Epithelial cell of esophagus (primary cell): ENCODE results near the gene MTMR12.

Source experiments
- DNase-seq: peaks from one replicate; pipeline ENCODE4 v3.0.0; 2010; ENCODE audit warnings: low read depth
- H3K4me3 ChIP-seq: 2 replicates; pipeline ENCODE4 v1.5.1; 2011; ENCODE audit warnings: mild to moderate bottlenecking, low read length, control low read depth
- TF ChIP-seq, protein P1 (sequence below): IDR thresholded peaks from 2 replicates; pipeline ENCODE4 v1.5.1; 2011; ENCODE audit warnings: low read depth, mild to moderate bottlenecking, low read length, control low read depth, inconsistent platforms; ENCODE audit not compliant: insufficient read depth; ENCODE audit errors: missing control alignments

MTMR12 gene

DNA sequence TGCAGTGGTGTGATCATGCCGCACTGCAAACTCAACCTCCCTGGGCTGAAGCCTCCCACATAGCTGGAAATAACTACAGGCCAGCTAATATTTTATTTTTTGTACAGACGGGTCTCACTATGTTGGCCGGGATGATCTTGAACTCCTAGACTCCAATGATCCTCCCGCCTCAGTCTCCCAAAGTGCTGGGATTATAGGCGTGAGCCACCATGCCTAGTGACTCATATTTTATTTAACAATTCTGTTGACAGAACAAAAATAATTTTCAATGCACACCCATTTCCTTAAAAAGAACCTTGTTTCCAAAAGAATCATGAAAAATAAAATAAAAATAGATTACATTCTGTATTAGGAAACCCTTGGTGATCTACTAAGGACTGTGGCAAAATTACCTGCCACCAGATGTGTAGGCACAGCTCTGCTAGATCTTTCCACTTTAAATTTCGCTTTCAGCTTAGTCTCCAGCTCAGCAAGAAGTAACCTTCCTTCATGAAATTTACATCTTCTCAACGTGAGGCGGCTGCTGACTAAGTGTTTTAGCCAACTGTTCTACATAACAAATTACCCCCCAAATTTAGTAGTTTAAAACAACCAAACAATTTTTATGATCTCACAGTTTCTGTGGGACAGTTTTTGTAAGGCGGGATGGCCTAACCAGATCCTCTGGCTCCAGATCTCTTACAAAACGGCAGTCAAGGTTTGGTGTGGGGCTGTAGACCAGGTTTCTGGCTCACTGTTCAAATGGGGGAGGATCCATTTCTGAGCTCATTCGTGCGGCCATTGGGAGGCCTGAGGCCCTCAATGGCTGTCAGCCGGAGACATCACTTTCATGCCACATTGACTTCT is 106.0 kb downstream of the MTMR12 start:
- TF ChIP-seq, protein P1, sequence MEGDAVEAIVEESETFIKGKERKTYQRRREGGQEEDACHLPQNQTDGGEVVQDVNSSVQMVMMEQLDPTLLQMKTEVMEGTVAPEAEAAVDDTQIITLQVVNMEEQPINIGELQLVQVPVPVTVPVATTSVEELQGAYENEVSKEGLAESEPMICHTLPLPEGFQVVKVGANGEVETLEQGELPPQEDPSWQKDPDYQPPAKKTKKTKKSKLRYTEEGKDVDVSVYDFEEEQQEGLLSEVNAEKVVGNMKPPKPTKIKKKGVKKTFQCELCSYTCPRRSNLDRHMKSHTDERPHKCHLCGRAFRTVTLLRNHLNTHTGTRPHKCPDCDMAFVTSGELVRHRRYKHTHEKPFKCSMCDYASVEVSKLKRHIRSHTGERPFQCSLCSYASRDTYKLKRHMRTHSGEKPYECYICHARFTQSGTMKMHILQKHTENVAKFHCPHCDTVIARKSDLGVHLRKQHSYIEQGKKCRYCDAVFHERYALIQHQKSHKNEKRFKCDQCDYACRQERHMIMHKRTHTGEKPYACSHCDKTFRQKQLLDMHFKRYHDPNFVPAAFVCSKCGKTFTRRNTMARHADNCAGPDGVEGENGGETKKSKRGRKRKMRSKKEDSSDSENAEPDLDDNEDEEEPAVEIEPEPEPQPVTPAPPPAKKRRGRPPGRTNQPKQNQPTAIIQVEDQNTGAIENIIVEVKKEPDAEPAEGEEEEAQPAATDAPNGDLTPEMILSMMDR = no peak
- H3K4me3 ChIP-seq = no peak overlapping the region
- DNase-seq = no peak

DNA sequence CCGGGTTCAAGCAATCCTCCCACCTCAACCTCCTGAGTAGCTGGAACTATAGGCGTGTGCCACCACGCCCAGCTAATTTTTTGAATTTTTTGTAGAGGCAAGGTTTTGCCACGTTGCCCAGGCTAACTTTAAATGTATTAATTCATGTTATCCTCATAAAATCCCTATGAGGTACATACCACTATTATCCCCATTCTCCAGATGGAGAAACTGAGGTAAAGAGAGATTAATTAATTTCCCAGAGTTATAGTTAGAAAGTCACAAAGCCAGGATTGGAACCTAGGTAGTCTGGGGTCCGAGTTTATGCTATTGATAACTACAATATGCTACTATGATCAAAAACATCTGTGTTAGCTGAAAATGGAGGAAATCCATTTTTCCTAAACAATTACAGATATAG is 106.7 kb downstream of the MTMR12 start:
- DNase-seq = no peak
- TF ChIP-seq, protein P1 = no peak

DNA sequence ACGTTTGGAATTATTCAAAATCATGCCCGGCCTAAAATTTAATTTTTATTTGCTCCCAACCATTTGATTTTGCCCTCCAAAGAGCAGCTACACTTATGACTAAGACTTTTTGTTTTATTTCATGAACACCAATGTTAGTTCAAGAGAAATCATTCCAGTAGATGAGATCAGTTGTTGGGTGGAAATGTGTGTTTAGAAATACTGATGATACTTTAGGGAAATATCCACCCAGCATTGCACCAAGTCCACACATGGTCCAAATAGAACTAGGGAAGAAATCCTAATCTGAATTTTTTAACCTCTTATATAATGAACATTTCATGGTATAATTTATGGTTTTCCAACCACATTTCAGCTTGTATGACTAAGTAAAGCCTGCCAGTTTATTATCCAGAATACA is 110.3 kb downstream of the MTMR12 start:
- H3K4me3 ChIP-seq = no peak overlapping the region
- DNase-seq = no peak
- TF ChIP-seq, protein P1 = no peak

More for the DNA sequence above, 106.7 kb downstream of the MTMR12 start:
- no peak overlapping the region for H3K4me3 ChIP-seq

DNA sequence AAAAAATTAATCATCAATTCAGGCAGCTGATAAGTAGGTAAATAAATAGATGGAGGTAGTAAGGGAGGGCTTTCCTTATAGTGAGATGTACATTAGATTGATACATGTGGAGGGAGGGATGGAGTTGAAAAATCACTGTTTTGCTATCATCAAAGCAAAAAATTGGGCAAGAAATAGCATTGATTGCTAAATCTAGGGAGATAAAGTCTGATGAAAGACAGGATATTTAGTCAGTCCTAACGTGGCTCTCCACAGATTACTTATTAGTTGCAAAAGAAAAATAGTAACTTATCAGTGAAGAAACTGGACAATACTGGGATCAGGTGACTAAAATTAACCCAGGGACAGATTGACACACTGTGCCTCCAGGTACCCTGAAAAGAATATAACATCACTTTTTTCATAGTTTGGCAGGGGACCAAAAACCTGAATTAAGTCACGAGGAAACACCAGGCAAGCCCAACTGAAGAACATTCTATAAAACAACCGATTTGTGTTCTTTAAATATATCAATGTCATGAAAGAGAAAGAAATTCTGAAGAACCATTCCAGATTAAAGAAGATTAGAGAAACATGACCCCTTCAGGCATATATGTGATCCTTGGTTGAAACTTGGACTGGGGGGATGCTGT is 111.5 kb downstream of the MTMR12 start:
- TF ChIP-seq, protein P1 = no peak
- DNase-seq = peak; percentile 55
- no peak overlapping the region for H3K4me3 ChIP-seq

DNA sequence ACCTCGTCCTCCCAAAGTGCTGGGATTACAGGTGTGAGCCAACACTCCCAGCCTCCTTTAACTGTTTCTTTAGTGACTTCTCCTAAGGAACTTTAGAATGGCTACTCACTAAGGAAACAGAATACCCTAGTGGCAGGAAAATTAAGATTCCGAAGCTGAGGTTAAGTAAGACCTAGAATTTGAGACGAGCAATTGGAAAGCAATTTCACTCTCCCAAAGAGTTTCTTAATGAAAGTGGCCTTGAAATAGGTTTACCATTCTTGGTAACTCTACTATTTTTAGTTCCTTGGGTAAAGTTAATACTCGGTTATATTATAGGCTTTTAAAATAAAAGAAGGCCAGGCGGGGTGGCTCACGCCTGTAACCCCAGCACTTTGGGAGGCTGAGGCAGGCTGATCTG is 115.7 kb downstream of the MTMR12 start:
- no peak overlapping the region for H3K4me3 ChIP-seq
- TF ChIP-seq, protein P1 = no peak
- DNase-seq = no peak

DNA sequence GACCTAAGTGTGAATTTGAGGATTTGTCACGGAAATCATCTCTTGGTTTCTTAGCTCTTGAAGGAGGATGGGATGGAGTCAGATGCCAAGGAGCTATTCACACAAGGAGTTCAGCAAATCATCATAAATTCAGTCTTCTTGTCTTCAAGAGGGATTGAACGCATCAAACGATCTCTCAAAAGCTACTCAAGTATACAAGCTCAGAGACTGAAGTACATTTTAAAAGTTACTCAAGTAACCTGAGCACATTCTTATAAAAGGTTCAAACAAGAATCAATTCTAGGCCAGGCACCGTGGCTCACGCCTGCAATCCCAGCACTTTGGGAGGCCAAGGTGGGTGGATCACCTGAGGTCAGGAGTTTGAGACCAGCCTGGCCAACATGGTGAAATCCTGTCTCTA is 117.5 kb downstream of the MTMR12 start:
- TF ChIP-seq, protein P1 = no peak
- no peak overlapping the region for H3K4me3 ChIP-seq
- DNase-seq = no peak
